ENCODE data around the gene PYDC2.

PYDC2 gene

GRCh38 chr3:191492601-191493000, 31.6 kb downstream of the PYDC2 start:
- Histone ChIP-seq H2AFZ (ENCODE audit: low read depth, low read length, severe bottlenecking) (no peak overlapping the region), H3K9me3 (ENCODE audit: insufficient read depth, low read length) (no peaks in the 10 kb centered on the region), H4K20me1 (ENCODE audit: low read depth, low read length) (no peaks in the 10 kb centered on the region)

DNA sequence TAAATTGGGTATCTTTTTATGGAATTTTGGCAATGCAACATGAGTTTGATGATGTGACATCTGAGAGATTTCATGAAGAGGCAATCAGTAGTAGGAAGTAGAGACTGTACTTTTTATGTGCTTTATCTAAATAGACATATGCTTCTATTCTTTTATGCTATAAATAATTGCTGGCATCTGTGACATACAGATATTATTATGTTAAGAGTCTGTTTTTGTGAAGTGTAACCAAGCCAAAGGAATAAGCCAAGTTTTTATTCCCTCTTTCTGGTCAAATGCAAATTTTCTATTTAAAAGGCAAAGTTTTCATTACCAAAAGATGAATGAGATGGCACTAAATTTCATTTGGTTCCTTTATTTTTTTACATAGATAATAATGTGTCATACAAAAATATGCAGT, 32.4 kb downstream of the PYDC2 start:
- Histone ChIP-seq H3F3A (ENCODE audit: insufficient read depth) (no peaks in the 10 kb centered on the region), H3K4me2 (ENCODE audit: low read depth, low read length, poor library complexity, severe bottlenecking) (no peak overlapping the region), H3K27me3 (ENCODE audit: low read length) (no peaks in the 10 kb centered on the region), H3K27ac (ENCODE audit: low read depth, low read length) (no peak overlapping the region), H2AFZ (ENCODE audit: low read depth, low read length, severe bottlenecking) (no peak overlapping the region), H3K36me3 (ENCODE audit: low read length) (no peaks in the 10 kb centered on the region), H4K20me1 (ENCODE audit: low read depth, low read length) (no peaks in the 10 kb centered on the region), H3K4me3 (ENCODE audit: insufficient read depth, low read length, poor library complexity, severe bottlenecking) (no peak overlapping the region), H3K79me2 (ENCODE audit: insufficient read depth, low read length) (no peaks in the 10 kb centered on the region), H3K9me2 (replicated peaks; ENCODE audit: insufficient read depth, low read length) (no peaks in the 10 kb centered on the region), H3K9me3 (ENCODE audit: insufficient read depth, low read length) (no peaks in the 10 kb centered on the region), H3K9ac (ENCODE audit: low read length) (no peak overlapping the region)
- TF ChIP-seq, protein P1, sequence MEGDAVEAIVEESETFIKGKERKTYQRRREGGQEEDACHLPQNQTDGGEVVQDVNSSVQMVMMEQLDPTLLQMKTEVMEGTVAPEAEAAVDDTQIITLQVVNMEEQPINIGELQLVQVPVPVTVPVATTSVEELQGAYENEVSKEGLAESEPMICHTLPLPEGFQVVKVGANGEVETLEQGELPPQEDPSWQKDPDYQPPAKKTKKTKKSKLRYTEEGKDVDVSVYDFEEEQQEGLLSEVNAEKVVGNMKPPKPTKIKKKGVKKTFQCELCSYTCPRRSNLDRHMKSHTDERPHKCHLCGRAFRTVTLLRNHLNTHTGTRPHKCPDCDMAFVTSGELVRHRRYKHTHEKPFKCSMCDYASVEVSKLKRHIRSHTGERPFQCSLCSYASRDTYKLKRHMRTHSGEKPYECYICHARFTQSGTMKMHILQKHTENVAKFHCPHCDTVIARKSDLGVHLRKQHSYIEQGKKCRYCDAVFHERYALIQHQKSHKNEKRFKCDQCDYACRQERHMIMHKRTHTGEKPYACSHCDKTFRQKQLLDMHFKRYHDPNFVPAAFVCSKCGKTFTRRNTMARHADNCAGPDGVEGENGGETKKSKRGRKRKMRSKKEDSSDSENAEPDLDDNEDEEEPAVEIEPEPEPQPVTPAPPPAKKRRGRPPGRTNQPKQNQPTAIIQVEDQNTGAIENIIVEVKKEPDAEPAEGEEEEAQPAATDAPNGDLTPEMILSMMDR (IDR thresholded peaks at IDR 0.05; ENCODE audit: insufficient read depth, low read length, poor library complexity, severe bottlenecking) = no peak
- no peak for TF ChIP-seq EZH2phosphoT487 (conservative IDR thresholded peaks at IDR 0.05; ENCODE audit: low read length)

More at GRCh38 chr3:191492601-191493000, 31.6 kb downstream of the PYDC2 start:
- H3K27me3 ChIP-seq (ENCODE audit: low read length) = no peaks in the 10 kb centered on the region
- no peaks in the 10 kb centered on the region for H3K36me3 ChIP-seq (ENCODE audit: low read length)
- H3K27ac ChIP-seq (ENCODE audit: low read depth, low read length) = no peak overlapping the region
- TF ChIP-seq, protein P1 (IDR thresholded peaks at IDR 0.05; ENCODE audit: insufficient read depth, low read length, poor library complexity, severe bottlenecking) = no peak
- TF ChIP-seq EZH2phosphoT487 (conservative IDR thresholded peaks at IDR 0.05; ENCODE audit: low read length) = no peak
- H3K4me3 ChIP-seq (ENCODE audit: insufficient read depth, low read length, poor library complexity, severe bottlenecking) = no peak overlapping the region
- H3K9ac ChIP-seq (ENCODE audit: low read length) = no peak overlapping the region
- H3K4me2 ChIP-seq (ENCODE audit: low read depth, low read length, poor library complexity, severe bottlenecking) = no peak overlapping the region
- no peaks in the 10 kb centered on the region for H3K79me2 ChIP-seq (ENCODE audit: insufficient read depth, low read length)
- no peaks in the 10 kb centered on the region for H3K9me2 ChIP-seq (replicated peaks; ENCODE audit: insufficient read depth, low read length)
- H3F3A ChIP-seq (ENCODE audit: insufficient read depth) = no peaks in the 10 kb centered on the region

GRCh38 chr3:191499307-191500080, 38.5 kb downstream of the PYDC2 start:
- Histone ChIP-seq H2AFZ (ENCODE audit: low read depth, low read length, severe bottlenecking) (no peak overlapping the region), H3K9me2 (replicated peaks; ENCODE audit: insufficient read depth, low read length) (no peaks in the 10 kb centered on the region), H3F3A (ENCODE audit: insufficient read depth) (no peaks in the 10 kb centered on the region), H3K9me3 (ENCODE audit: insufficient read depth, low read length) (no peaks in the 10 kb centered on the region), H3K27me3 (ENCODE audit: low read length) (no peaks in the 10 kb centered on the region), H3K79me2 (ENCODE audit: insufficient read depth, low read length) (no peaks in the 10 kb centered on the region), H3K4me2 (ENCODE audit: low read depth, low read length, poor library complexity, severe bottlenecking) (no peak overlapping the region), H3K9ac (ENCODE audit: low read length) (no peak overlapping the region), H4K20me1 (ENCODE audit: low read depth, low read length) (no peaks in the 10 kb centered on the region), H3K27ac (ENCODE audit: low read depth, low read length) (no peak overlapping the region), H3K4me3 (ENCODE audit: insufficient read depth, low read length, poor library complexity, severe bottlenecking) (no peak overlapping the region), H3K36me3 (ENCODE audit: low read length) (no peaks in the 10 kb centered on the region)
- no peak for TF ChIP-seq EZH2phosphoT487 (conservative IDR thresholded peaks at IDR 0.05; ENCODE audit: low read length)
- TF ChIP-seq, protein P1 (IDR thresholded peaks at IDR 0.05; ENCODE audit: insufficient read depth, low read length, poor library complexity, severe bottlenecking) = no peak

Data from SU-DHL-6 (cell line).